ENCODE results near the gene R3HCC1L. TPM values are rescaled to one million over a fixed set of nuclear protein-coding genes. Genes with fewer than 3 reads are reported as not detected.

R3HCC1L gene
- total and polyA plus RNA-seq, 2 donors (not counting 1 experiment from before 2014, with no cell fraction given), result 11.6 to 25.1 TPM

- H2AFZ ChIP-seq (ENCODE audit: insufficient read depth, low read depth, low read length, poor library complexity, severe bottlenecking), result no peak overlapping the region
- DNase-seq, result no peak
- H3K9me3 Mint-ChIP-seq (ENCODE audit: insufficient read depth), result no peaks in the 10 kb centered on the region
- H3K4me3 ChIP-seq (ENCODE audit: control extremely low read depth in 1 of 5, extremely low read depth in 1 of 5, insufficient read depth in 1 of 5, low read depth in 2 of 5, low read length in 4 of 5), result no peak overlapping the region
- no peak overlapping the region for H3K27ac ChIP-seq (ENCODE audit: low read length in 2 of 2)
- no peaks in the 10 kb centered on the region for H3K36me3 ChIP-seq (replicated peaks in 1 of 2; ENCODE audit: control extremely low read depth in 1 of 2, control insufficient read depth in 1 of 2, extremely low read depth in 1 of 2, insufficient read depth in 2 of 2, low read length in 1 of 2)
- no peak overlapping the region for H3K4me3 Mint-ChIP-seq
- 91% methylated on average over 9 of the region's 10 CpGs for WGBS (ENCODE audit: insufficient coverage)
- no peak overlapping the region for H3K9ac ChIP-seq (ENCODE audit: low read length)
- peaks cover 39% of the 10 kb centered on the region for H3K27me3 Mint-ChIP-seq
- no peaks in the 10 kb centered on the region for H4K20me1 ChIP-seq (ENCODE audit: control insufficient read depth, insufficient read depth, low read length, poor library complexity, severe bottlenecking)
- no peaks in the 10 kb centered on the region for H3K9me3 ChIP-seq (ENCODE audit: control extremely low read depth in 1 of 3, control insufficient read depth in 2 of 3, insufficient read depth in 1 of 3, low read length in 2 of 3)
- ATAC-seq (ENCODE audit: low read depth), result no peak
- H3K4me1 ChIP-seq (ENCODE audit: control insufficient read depth in 2 of 2, insufficient read depth in 2 of 2, low read length in 2 of 2), result no peaks in the 10 kb centered on the region
- no peaks in the 10 kb centered on the region for H3K79me2 ChIP-seq (ENCODE audit: control insufficient read depth, insufficient read depth, low read length)
- no peaks in the 10 kb centered on the region for H3K4me1 Mint-ChIP-seq
- ChIA-PET POLR2A (no interaction called here), CTCF (no interaction called here)
- H3K27ac Mint-ChIP-seq, result no peak overlapping the region
- no peak overlapping the region for H3K4me2 ChIP-seq (replicated peaks; ENCODE audit: low read depth, low read length, poor library complexity, severe bottlenecking)
- no peak for TF ChIP-seq CTCF (IDR thresholded peaks at IDR 0.05)
- no peak for TF ChIP-seq EZH2 (IDR thresholded peaks at IDR 0.05; ENCODE audit: borderline replicate concordance, insufficient read depth, low read depth, low read length, poor library complexity, severe bottlenecking)
- intact Hi-C loops (cut with micrococcal nuclease), result no loop called here
- H3K27me3 ChIP-seq (replicated peaks in 1 of 4; ENCODE audit: control extremely low read depth in 1 of 4, control insufficient read depth in 3 of 4, insufficient read depth in 4 of 4, low read length in 3 of 4), result peaks cover 0 to 6% (median 1%) of the 10 kb centered on the region in 4 experiments
These were observed 155.3 kb downstream of the R3HCC1L start for GRCh38 chr10:98289802-98290209.

GRCh38 chr10:98292971-98293370, 158.5 kb downstream of the R3HCC1L start:
- H3K9me3 Mint-ChIP-seq (ENCODE audit: insufficient read depth), result no peaks in the 10 kb centered on the region

More at GRCh38 chr10:98292971-98293370, 158.5 kb downstream of the R3HCC1L start:
- peaks cover 0 to 15% (median 1%) of the 10 kb centered on the region in 4 experiments for H3K27me3 ChIP-seq (replicated peaks in 1 of 4; ENCODE audit: control extremely low read depth in 1 of 4, control insufficient read depth in 3 of 4, insufficient read depth in 4 of 4, low read length in 3 of 4)
- H3K4me3 ChIP-seq (ENCODE audit: control extremely low read depth in 1 of 5, extremely low read depth in 1 of 5, insufficient read depth in 1 of 5, low read depth in 2 of 5, low read length in 4 of 5), result no peak overlapping the region
- Mint-ChIP-seq H3K27me3 (peaks cover 34% of the 10 kb centered on the region), H3K4me3 (no peak overlapping the region), H3K4me1 (peaks cover 8% of the 10 kb centered on the region), H3K27ac (no peak overlapping the region)
- H3K27ac ChIP-seq (ENCODE audit: low read length in 2 of 2), result no peak overlapping the region
- DNase-seq (no peak), ATAC-seq (ENCODE audit: low read depth) (no peak)
- TF ChIP-seq EZH2 (IDR thresholded peaks at IDR 0.05; ENCODE audit: borderline replicate concordance, insufficient read depth, low read depth, low read length, poor library complexity, severe bottlenecking) (no peak), CTCF (IDR thresholded peaks at IDR 0.05) (no peak)
- ChIA-PET CTCF (no interaction called here), POLR2A (no interaction called here)
- intact Hi-C loops (cut with micrococcal nuclease), result no loop called here
- no peak overlapping the region for H3K9ac ChIP-seq (ENCODE audit: low read length)
- no CpG with 5 or more reads among the region's 4 CpGs for WGBS (ENCODE audit: insufficient coverage)
- H2AFZ ChIP-seq (ENCODE audit: insufficient read depth, low read depth, low read length, poor library complexity, severe bottlenecking), result no peak overlapping the region
- H3K9me3 ChIP-seq (ENCODE audit: control extremely low read depth in 1 of 3, control insufficient read depth in 2 of 3, insufficient read depth in 1 of 3, low read length in 2 of 3), result no peaks in the 10 kb centered on the region
- H3K79me2 ChIP-seq (ENCODE audit: control insufficient read depth, insufficient read depth, low read length), result no peaks in the 10 kb centered on the region
- H3K4me2 ChIP-seq (replicated peaks; ENCODE audit: low read depth, low read length, poor library complexity, severe bottlenecking), result no peak overlapping the region
- no peaks in the 10 kb centered on the region for H3K36me3 ChIP-seq (replicated peaks in 1 of 2; ENCODE audit: control extremely low read depth in 1 of 2, control insufficient read depth in 1 of 2, extremely low read depth in 1 of 2, insufficient read depth in 2 of 2, low read length in 1 of 2)
- H3K4me1 ChIP-seq (ENCODE audit: control insufficient read depth in 2 of 2, insufficient read depth in 2 of 2, low read length in 2 of 2), result peaks cover 0 to 5% of the 10 kb centered on the region in 2 donors
- H4K20me1 ChIP-seq (ENCODE audit: control insufficient read depth, insufficient read depth, low read length, poor library complexity, severe bottlenecking), result no peaks in the 10 kb centered on the region
